ENCODE measurements around the gene CENPP. TPM values are rescaled to one million over a fixed set of nuclear protein-coding genes. Genes with fewer than 3 reads are reported as not detected.

CENPP gene
- total RNA-seq, 4 donors from 2014 or later, result 0.37 to 7.1 (median 3.2) TPM

GRCh38 chr9:92626484-92626883 is 300.7 kb downstream of the CENPP start:
- in situ Hi-C loops (cut with MboI; ENCODE audit: low pct_ligation_motif_present in 1 of 4, low pct_unique_long_range_greater_than_20kb in 1 of 4, low sequenced_read_pairs in 3 of 4) (loop anchor here in 3 of 4 donors (10.0 to 25.0 kb wide), 3 partner anchors 292 to 489 kb away; no protein-coding TSS in a partner anchor), intact Hi-C loops (cut with DNase I; ENCODE audit: low total_unique reads) (no loop called here)
- Histone ChIP-seq H3K27me3 (no peaks in the 10 kb centered on the region), H3K27ac (no peak overlapping the region), H3K4me1 (peaks cover 0 to 2% (median 0%) of the 10 kb centered on the region in 4 donors), H3K4me3 (no peak overlapping the region), H3K9me3 (no peaks in the 10 kb centered on the region), H3K36me3 (no peaks in the 10 kb centered on the region)
- DNase-seq, result no peak
- TF ChIP-seq POLR2AphosphoS5 (IDR thresholded peaks at IDR 0.05), result no peak
- TF ChIP-seq EP300 (IDR thresholded peaks at IDR 0.05; ENCODE audit: low read depth), result no peak
- TF ChIP-seq, protein P1, sequence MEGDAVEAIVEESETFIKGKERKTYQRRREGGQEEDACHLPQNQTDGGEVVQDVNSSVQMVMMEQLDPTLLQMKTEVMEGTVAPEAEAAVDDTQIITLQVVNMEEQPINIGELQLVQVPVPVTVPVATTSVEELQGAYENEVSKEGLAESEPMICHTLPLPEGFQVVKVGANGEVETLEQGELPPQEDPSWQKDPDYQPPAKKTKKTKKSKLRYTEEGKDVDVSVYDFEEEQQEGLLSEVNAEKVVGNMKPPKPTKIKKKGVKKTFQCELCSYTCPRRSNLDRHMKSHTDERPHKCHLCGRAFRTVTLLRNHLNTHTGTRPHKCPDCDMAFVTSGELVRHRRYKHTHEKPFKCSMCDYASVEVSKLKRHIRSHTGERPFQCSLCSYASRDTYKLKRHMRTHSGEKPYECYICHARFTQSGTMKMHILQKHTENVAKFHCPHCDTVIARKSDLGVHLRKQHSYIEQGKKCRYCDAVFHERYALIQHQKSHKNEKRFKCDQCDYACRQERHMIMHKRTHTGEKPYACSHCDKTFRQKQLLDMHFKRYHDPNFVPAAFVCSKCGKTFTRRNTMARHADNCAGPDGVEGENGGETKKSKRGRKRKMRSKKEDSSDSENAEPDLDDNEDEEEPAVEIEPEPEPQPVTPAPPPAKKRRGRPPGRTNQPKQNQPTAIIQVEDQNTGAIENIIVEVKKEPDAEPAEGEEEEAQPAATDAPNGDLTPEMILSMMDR (IDR thresholded peaks at IDR 0.05), result no peak
- no peak for TF ChIP-seq POLR2A (IDR thresholded peaks at IDR 0.05)

GRCh38 chr9:92627651-92628050 is 301.9 kb downstream of the CENPP start:
- Histone ChIP-seq H3K27me3 (no peaks in the 10 kb centered on the region), H3K4me1 (peaks cover 0 to 2% (median 0%) of the 10 kb centered on the region in 4 donors), H3K27ac (no peak overlapping the region), H3K36me3 (peaks cover 0 to 8% (median 3%) of the 10 kb centered on the region in 4 donors), H3K9me3 (no peaks in the 10 kb centered on the region), H3K4me3 (no peak overlapping the region)
- TF ChIP-seq POLR2A (IDR thresholded peaks at IDR 0.05) (no peak), POLR2AphosphoS5 (IDR thresholded peaks at IDR 0.05) (no peak), EP300 (IDR thresholded peaks at IDR 0.05; ENCODE audit: low read depth) (no peak)
- in situ Hi-C loops (cut with MboI; ENCODE audit: low pct_ligation_motif_present in 1 of 4, low pct_unique_long_range_greater_than_20kb in 1 of 4, low sequenced_read_pairs in 3 of 4), result loop anchor here in 3 of 4 donors (10.0 to 25.0 kb wide), 3 partner anchors 293 to 490 kb away; no protein-coding TSS in a partner anchor
- DNase-seq, result no peak
- WGBS, 2 donors (ENCODE audit: low coverage in 1 of 2), result 89 to 92% methylated on average over 5 of the region's 5 CpGs
- intact Hi-C loops (cut with DNase I; ENCODE audit: low total_unique reads), result no loop called here

GRCh38 chr9:92631452-92632343 is 305.9 kb downstream of the CENPP start:
- no peak for DNase-seq
- in situ Hi-C loops (cut with MboI; ENCODE audit: low pct_ligation_motif_present in 1 of 4, low pct_unique_long_range_greater_than_20kb in 1 of 4, low sequenced_read_pairs in 3 of 4), result loop anchor here (10.0 to 25.0 kb wide), 6 partner anchors 127 to 497 kb away; no protein-coding TSS in a partner anchor
- 75 to 82% methylated on average over 9 to 13 of the region's 13 CpGs for WGBS, 2 donors (ENCODE audit: low coverage in 1 of 2)

GRCh38 chr9:92632641-92633040 is 306.9 kb downstream of the CENPP start:
- Histone ChIP-seq H3K4me1 (peaks cover 0 to 2% (median 0%) of the 10 kb centered on the region in 4 donors), H3K36me3 (peaks cover 0 to 24% (median 6%) of the 10 kb centered on the region in 4 donors), H3K4me3 (no peak overlapping the region), H3K27ac (no peak overlapping the region), H3K9me3 (no peaks in the 10 kb centered on the region), H3K27me3 (no peaks in the 10 kb centered on the region)
- no peak for DNase-seq
- intact Hi-C loops (cut with DNase I; ENCODE audit: low total_unique reads) (no loop called here), in situ Hi-C loops (cut with MboI; ENCODE audit: low pct_ligation_motif_present in 1 of 4, low pct_unique_long_range_greater_than_20kb in 1 of 4, low sequenced_read_pairs in 3 of 4) (loop anchor here (10.0 to 25.0 kb wide), 6 partner anchors 128 to 498 kb away; no protein-coding TSS in a partner anchor)
- 88% methylated on average over 5 of the region's 5 CpGs; no CpG with 5 or more reads in 1 of the 2 donors for WGBS, 2 donors (ENCODE audit: low coverage in 1 of 2)
- TF ChIP-seq POLR2A (IDR thresholded peaks at IDR 0.05), result no peak
- no peak for TF ChIP-seq POLR2AphosphoS5 (IDR thresholded peaks at IDR 0.05)
- TF ChIP-seq, protein P1 (IDR thresholded peaks at IDR 0.05), result no peak
- no peak for TF ChIP-seq EP300 (IDR thresholded peaks at IDR 0.05; ENCODE audit: low read depth)

More at GRCh38 chr9:92631452-92632343, 305.9 kb downstream of the CENPP start:
- peaks cover 0 to 17% (median 5%) of the 10 kb centered on the region in 4 donors for H3K36me3 ChIP-seq
- TF ChIP-seq POLR2A (IDR thresholded peaks at IDR 0.05), result no peak
- no peak for TF ChIP-seq POLR2AphosphoS5 (IDR thresholded peaks at IDR 0.05)
- no peak for TF ChIP-seq EP300 (IDR thresholded peaks at IDR 0.05; ENCODE audit: low read depth)
- TF ChIP-seq, protein P1 (IDR thresholded peaks at IDR 0.05), result no peak
- no peaks in the 10 kb centered on the region for H3K9me3 ChIP-seq
- no peak overlapping the region for H3K4me3 ChIP-seq
- intact Hi-C loops (cut with DNase I; ENCODE audit: low total_unique reads), result no loop called here
- H3K27ac ChIP-seq, result no peak overlapping the region
- peaks cover 0 to 2% (median 0%) of the 10 kb centered on the region in 4 donors for H3K4me1 ChIP-seq
- H3K27me3 ChIP-seq, result no peaks in the 10 kb centered on the region

All from transverse colon (tissue), 4 donors.